GM23338 (cell line): Measurements from ENCODE around the gene CHRM5. TPM values are rescaled to one million over a fixed set of nuclear protein-coding genes. Genes with fewer than 3 reads are reported as not detected.

Experiments used
- ATAC-seq: fragments of 200-7000 bp; cut with Tn5 transposase; 3 replicates; pipeline ENCODE4 v1.9.1; 2020
- DNase-seq: peaks from one replicate; pipeline ENCODE4 v3.0.0-alpha.2; 2015; ENCODE audit warnings: low spot score
- H2AFZ ChIP-seq: fragments of 200-600 bp; sonication (generic); 2 replicates; pipeline ENCODE4 v1.8.0; 2016; ENCODE audit warnings: antibody characterized with exemption, mild to moderate bottlenecking, moderate library complexity
- H3F3A ChIP-seq: fragments of 200-600 bp; sonication (generic); replicated peaks from 2 replicates; pipeline ENCODE4 v1.8.0; 2017; ENCODE audit warnings: antibody characterized with exemption, mixed run types, low read depth
- H3K27ac ChIP-seq: fragments of 200-600 bp; sonication (generic); 2 replicates; pipeline ENCODE4 v1.6.1; 2016; ENCODE audit warnings: low read depth
- H3K27me3 ChIP-seq: fragments of 200-600 bp; sonication (generic); 2 replicates; pipeline ENCODE4 v1.8.0; 2016; ENCODE audit warnings: mild to moderate bottlenecking, mixed run types, moderate library complexity; ENCODE audit not compliant: insufficient read depth
- H3K36me3 ChIP-seq: fragments of 200-600 bp; sonication (generic); 2 replicates; pipeline ENCODE4 v1.8.0; 2016; ENCODE audit warnings: mild to moderate bottlenecking; ENCODE audit not compliant: insufficient read depth
- H3K4me1 ChIP-seq: fragments of 200-600 bp; sonication (generic); 2 replicates; pipeline ENCODE4 v1.8.0; 2016; ENCODE audit warnings: mild to moderate bottlenecking, moderate library complexity; ENCODE audit not compliant: insufficient read depth
- H3K4me2 ChIP-seq: fragments of 200-600 bp; sonication (generic); 2 replicates; pipeline ENCODE4 v1.7.1; 2017; ENCODE audit warnings: mixed run types
- H3K4me3 ChIP-seq: fragments of 200-600 bp; sonication (generic); 2 replicates; pipeline ENCODE4 v1.6.1; 2016; ENCODE audit warnings: mixed run types
- H3K79me2 ChIP-seq: fragments of 200-600 bp; sonication (generic); replicated peaks from 2 replicates; pipeline ENCODE4 v1.8.0; 2017; ENCODE audit warnings: mild to moderate bottlenecking; ENCODE audit not compliant: insufficient read depth
- H3K9me2 ChIP-seq: fragments of 200-600 bp; sonication (generic); 2 replicates; pipeline ENCODE4 v1.8.0; 2017; ENCODE audit not compliant: insufficient read depth
- H4K20me1 ChIP-seq: fragments of 200-600 bp; sonication (generic); replicated peaks from 2 replicates; pipeline ENCODE4 v1.8.0; 2017; ENCODE audit warnings: mild to moderate bottlenecking; ENCODE audit not compliant: insufficient read depth
- H3K27ac Mint-ChIP-seq: 2 replicates; pipeline ENCODE4 v1.8.0; 2020; ENCODE audit warnings: inconsistent platforms, mild to moderate bottlenecking, moderate library complexity, mixed read lengths
- H3K27me3 Mint-ChIP-seq: 3 replicates; pipeline ENCODE4 v1.8.0; 2022; ENCODE audit warnings: low read depth, mild to moderate bottlenecking, moderate library complexity, mixed read lengths, inconsistent platforms; ENCODE audit not compliant: insufficient read depth, poor library complexity
- H3K36me3 Mint-ChIP-seq: 3 replicates; pipeline ENCODE4 v1.8.0; 2021; ENCODE audit warnings: low read depth, mild to moderate bottlenecking, inconsistent platforms, moderate library complexity, mixed read lengths
- H3K4me1 Mint-ChIP-seq: 3 replicates; pipeline ENCODE4 v1.8.0; 2020; ENCODE audit warnings: mild to moderate bottlenecking, inconsistent platforms, mixed read lengths
- H3K4me3 Mint-ChIP-seq: 3 replicates; pipeline ENCODE4 v1.8.0; 2021; ENCODE audit warnings: moderate library complexity, mild to moderate bottlenecking, inconsistent platforms, mixed read lengths
- H3K9me3 Mint-ChIP-seq: 3 replicates; pipeline ENCODE4 v1.8.0; 2020; ENCODE audit warnings: moderate library complexity, mild to moderate bottlenecking, inconsistent platforms, mixed read lengths
- EZH2 ChIP-seq: fragments of 200-600 bp; sonication (generic); IDR thresholded peaks from one replicate; pipeline ENCODE4 v1.8.0; 2017; ENCODE audit warnings: antibody characterized with exemption, mild to moderate bottlenecking, low read depth; ENCODE audit not compliant: unreplicated experiment
- JUNB ChIP-seq: IDR thresholded peaks from one replicate; pipeline ENCODE4 v1.6.1; 2016; ENCODE audit warnings: antibody characterized with exemption; ENCODE audit not compliant: unreplicated experiment
- NANOG ChIP-seq: IDR thresholded peaks from 2 replicates; pipeline ENCODE4 v1.6.1; 2016; ENCODE audit warnings: antibody characterized with exemption, borderline replicate concordance
- POLR2AphosphoS5 ChIP-seq: IDR thresholded peaks from 2 replicates; pipeline ENCODE4 v1.6.1; 2016; ENCODE audit warnings: antibody characterized with exemption, low read depth
- REST ChIP-seq: IDR thresholded peaks from one replicate; pipeline ENCODE4 v1.6.1; 2018; ENCODE audit warnings: antibody characterized with exemption; ENCODE audit not compliant: unreplicated experiment
- ZNF114 ChIP-seq: fragments of 250-450 bp; sonication (Bioruptor Pico); IDR thresholded peaks from 2 replicates; pipeline ENCODE4 v1.5.0; 2020; ENCODE audit warnings: mild to moderate bottlenecking, moderate library complexity
- ZNF462 ChIP-seq: fragments of 250-450 bp; sonication (Bioruptor Pico); IDR thresholded peaks from 2 replicates; pipeline ENCODE4 v1.5.0; 2020; ENCODE audit warnings: mild to moderate bottlenecking, moderate library complexity
- polyA plus RNA-seq: library from polyadenylated mRNA; unstranded; fragments of >200 nt; fragmentation: Nextera tagmentation; extraction: Ambion mirVana; gene quantifications from 2 replicates; pipeline ENCODE4 v1.2.1, GENCODE V29; 2016
- total RNA-seq: library from RNA; depleted of rRNA; stranded (reverse); fragments of >200 nt; shearing (Covaris generic); gene quantifications from 2 replicates; pipeline ENCODE4 v1.2.3, GENCODE V29; 2014

The CHRM5 gene
- total and polyA plus RNA-seq, 2 experiments from 2014 or later: not detected

- ATAC-seq (no peak), DNase-seq (no peak)
- Mint-ChIP-seq H3K4me3 (no peak overlapping the region), H3K9me3 (no peaks in the 10 kb centered on the region), H3K27ac (no peak overlapping the region), H3K36me3 (no peaks in the 10 kb centered on the region), H3K4me1 (peaks cover 14% of the 10 kb centered on the region; the same call in 2 of the 3 replicates), H3K27me3 (no peaks in the 10 kb centered on the region)
- no peak for TF ChIP-seq JUNB
- TF ChIP-seq POLR2AphosphoS5: no peak
- no peak for TF ChIP-seq EZH2
- TF ChIP-seq ZNF462 (CRISPR knock-in tag): no peak
- no peak for TF ChIP-seq REST
- TF ChIP-seq ZNF114: no peak
- TF ChIP-seq NANOG: no peak
- no peaks in the 10 kb centered on the region; the same call in 1 of the 2 replicates for H3K79me2 ChIP-seq
- H3K4me3 ChIP-seq: no peak overlapping the region
- H3K9me2 ChIP-seq: no peaks in the 10 kb centered on the region; the same call in 1 of the 2 replicates
- H3K27me3 ChIP-seq: no peaks in the 10 kb centered on the region
- H4K20me1 ChIP-seq: no peaks in the 10 kb centered on the region
- no peak overlapping the region for H2AFZ ChIP-seq
- H3K36me3 ChIP-seq: no peaks in the 10 kb centered on the region
- H3K27ac ChIP-seq: no peak overlapping the region
- no peak overlapping the region for H3K4me2 ChIP-seq
- 0 out of 2 replicates have a peak, but pooled peaks cover 4% of the 10 kb centered on the region for H3K4me1 ChIP-seq
- no peaks in the 10 kb centered on the region for H3F3A ChIP-seq
Observed at GRCh38 chr15:34009656-34010055, 41.4 kb downstream of the CHRM5 start.
